Measurements from ENCODE around the gene CFAP20DC. TPM values are rescaled to one million over a fixed set of nuclear protein-coding genes. Genes with fewer than 3 reads are reported as not detected.

The CFAP20DC gene
- total RNA-seq, 1 experiment from 2014 or later = 2.9 TPM

- CTCF ChIA-PET = no interaction called here
- no peak for ATAC-seq
Observed at GRCh38 chr3:58708116-58708791, 341.6 kb downstream of the CFAP20DC start.

More at GRCh38 chr3:58708116-58708791, 341.6 kb downstream of the CFAP20DC start:
- TF ChIP-seq REST (IDR thresholded peaks at IDR 0.05; ENCODE audit: low read depth) (no peak), MAX (IDR thresholded peaks at IDR 0.05) (no peak), SP1 (IDR thresholded peaks at IDR 0.05; ENCODE audit: low read depth) (no peak), ELF1 (IDR thresholded peaks at IDR 0.05; ENCODE audit: borderline replicate concordance, low read depth) (no peak), TCF7L2 (IDR thresholded peaks at IDR 0.05; ENCODE audit: borderline replicate concordance, extremely low read depth, insufficient read depth, insufficient read length) (no peak), RAD21 (IDR thresholded peaks at IDR 0.05; ENCODE audit: low read depth) (no peak), CBX3 (IDR thresholded peaks at IDR 0.05; ENCODE audit: low read depth) (no peak), EZH2 (IDR thresholded peaks at IDR 0.05) (no peak), FOSL1 (IDR thresholded peaks at IDR 0.05; ENCODE audit: low read depth) (no peak), POLR2AphosphoS5 (IDR thresholded peaks at IDR 0.05; ENCODE audit: low read depth, low read length) (no peak), POLR2A (IDR thresholded peaks at IDR 0.05; ENCODE audit: borderline replicate concordance, extremely low read depth, insufficient read depth, insufficient read length) (no peak)
- Histone ChIP-seq H3K9me3 (ENCODE audit: control insufficient read depth in 1 of 2, insufficient read depth in 1 of 2, low read depth in 1 of 2, low read length in 2 of 2) (no peaks in the 10 kb centered on the region), H3K9me2 (ENCODE audit: insufficient read depth) (no peaks in the 10 kb centered on the region), H3K27me3 (ENCODE audit: insufficient read depth, low read length) (no peaks in the 10 kb centered on the region), H3K27ac (ENCODE audit: low read depth, low read length) (no peak overlapping the region), H3K4me3 (replicated peaks in 1 of 2; ENCODE audit: low read depth in 1 of 2, low read length in 2 of 2) (no peak overlapping the region), H3K79me2 (ENCODE audit: insufficient read depth, low read length) (no peaks in the 10 kb centered on the region), H3K4me1 (ENCODE audit: control insufficient read depth in 1 of 2, insufficient read depth in 2 of 2, low read length in 2 of 2) (no peaks in the 10 kb centered on the region), H3K36me3 (ENCODE audit: control insufficient read depth in 1 of 2, insufficient read depth in 2 of 2, low read length in 2 of 2) (no peaks in the 10 kb centered on the region), H3K4me2 (ENCODE audit: low read length) (no peak overlapping the region), H4K20me1 (ENCODE audit: insufficient read depth) (no peaks in the 10 kb centered on the region), H3K9ac (ENCODE audit: low read length) (no peak overlapping the region), H2AFZ (ENCODE audit: low read depth, low read length, poor library complexity, severe bottlenecking) (no peak overlapping the region)
- BruUV-seq (replicated peaks) = no TSS peak
- ChIA-PET POLR2A (no interaction called here), RAD21 (ENCODE audit: low non-redundant PET in 1 of 2, low total read pairs in 2 of 2, uncharacterized antibody in 2 of 2, unreplicated experiment in 2 of 2) (no interaction called here)
- intact Hi-C loops (cut with micrococcal nuclease) = no loop called here
- no peak for DNase-seq (ENCODE audit: low read depth, low spot score)

Measured in HCT116 (cell line).